ENCODE data around the gene JMJD7.

The JMJD7 gene

DNA sequence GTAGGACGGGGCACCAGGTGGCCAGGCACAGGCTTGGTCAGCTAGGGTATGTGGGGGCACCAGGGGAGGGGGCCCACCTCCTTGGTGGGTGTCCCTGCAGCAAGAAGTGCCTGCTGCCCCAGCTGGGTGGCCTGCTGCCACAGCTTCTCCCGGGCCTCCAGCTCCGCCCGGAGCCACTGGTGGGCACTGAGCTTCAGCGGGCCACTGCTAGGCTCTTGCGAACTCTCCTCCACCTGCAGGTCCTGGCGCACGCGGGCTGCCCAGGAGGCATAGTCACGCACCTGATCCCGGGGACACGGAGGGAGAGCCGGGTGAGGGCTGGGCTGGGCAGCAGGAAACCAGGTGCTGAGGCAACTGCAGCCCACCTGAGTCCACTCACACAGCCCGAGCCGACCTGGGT, 40.4 kb downstream of the JMJD7 start:
- DNase-seq = no peak

DNA sequence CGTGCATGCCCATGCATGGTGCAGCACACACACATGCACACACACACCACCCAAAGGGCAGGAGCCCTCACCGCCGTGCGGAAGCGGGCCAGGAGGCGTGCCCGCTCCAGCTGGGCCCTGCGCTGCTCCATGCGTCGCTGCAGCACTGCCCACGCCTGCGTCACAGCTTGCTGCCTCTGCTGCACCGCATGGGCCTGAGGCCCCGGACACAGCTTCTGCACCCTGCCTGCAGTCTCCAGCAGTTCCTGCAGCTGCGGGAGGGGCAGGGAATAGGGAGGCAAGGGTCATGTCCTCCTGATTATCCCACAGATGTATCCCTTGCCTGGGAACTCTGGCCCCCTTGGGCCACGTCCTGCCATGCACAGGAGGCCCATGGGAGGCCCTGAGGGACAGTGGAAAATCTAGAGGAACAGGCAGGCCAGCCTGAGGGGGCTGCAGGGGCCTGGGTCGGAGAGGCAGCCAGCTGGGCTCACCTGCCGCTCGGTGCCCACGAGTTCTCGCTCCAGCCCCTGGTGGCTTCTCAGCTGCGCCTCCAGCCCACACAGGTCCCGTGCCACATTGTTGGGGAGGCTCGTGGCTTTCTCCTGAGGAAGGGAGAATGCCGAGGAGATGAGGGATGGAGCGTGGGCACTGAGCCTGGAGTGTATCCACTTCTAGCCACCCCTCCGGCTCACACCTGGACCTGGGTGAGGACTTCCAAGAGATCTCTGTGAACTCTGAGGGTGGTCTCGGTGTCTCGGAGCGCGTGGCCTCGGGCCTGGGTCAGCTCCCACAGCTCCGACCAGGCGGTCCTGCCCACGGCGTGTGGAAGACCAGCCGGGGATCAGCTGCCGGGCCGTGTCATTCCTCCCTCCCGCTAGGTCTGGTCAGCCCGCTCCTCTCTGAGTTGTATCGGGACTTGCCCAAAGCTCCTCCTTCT, 42.1 kb downstream of the JMJD7 start:
- DNase-seq = no peak

DNA sequence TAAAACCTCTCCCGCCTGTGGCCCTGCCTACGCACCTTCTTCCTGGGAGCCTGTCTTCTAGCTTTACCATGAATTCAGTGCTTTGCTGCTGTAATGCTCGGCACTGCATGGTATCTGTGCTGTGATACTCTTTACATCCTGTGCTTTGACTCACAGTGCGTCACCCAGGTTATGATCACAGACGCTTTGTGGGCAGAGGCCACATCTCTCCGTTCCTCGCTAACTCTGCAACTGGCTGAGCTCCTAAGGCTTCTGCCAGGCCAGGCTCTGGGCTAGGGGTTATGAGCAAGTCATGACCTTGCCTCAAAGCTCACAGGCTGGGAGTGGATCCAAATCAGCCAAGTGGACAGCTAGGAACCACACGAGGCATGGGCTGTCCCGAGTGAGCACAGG, 42.8 kb downstream of the JMJD7 start:
- no peak for DNase-seq

DNA sequence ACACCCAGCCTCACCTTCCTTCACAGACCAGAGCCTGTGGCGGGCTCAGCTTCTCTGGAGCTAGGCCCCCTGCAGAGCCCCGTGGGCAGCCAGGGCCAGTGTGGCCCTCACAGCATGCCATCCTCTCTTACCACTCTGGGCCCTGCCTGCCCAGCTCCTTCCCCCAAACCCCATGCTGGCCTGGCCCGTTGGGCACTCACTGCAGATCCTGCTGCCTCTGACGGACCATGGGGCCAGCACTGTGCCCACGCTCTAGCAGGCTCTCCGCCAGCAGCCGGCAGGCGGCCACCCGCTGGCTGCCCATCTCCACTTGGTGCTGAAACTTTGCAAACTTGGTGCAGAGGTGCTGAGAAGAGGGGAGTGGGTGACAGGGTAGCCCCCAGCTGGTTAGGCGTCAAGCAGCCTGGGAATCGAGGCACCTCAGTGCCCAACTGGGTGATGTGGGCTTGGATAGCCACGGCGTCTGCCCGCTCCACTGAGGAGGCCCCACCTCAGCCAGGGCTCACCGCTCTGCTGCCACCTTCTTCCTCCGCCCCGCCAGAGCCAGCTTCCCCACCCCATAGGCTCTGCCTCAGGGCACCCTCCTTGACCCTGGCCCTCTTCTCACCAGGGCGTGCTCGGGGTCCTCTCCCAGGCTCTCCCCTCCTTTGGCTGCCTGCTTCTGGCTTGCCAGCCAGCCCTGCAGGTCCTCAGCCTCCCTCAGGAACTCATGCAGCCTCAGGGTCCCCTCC, 43.4 kb downstream of the JMJD7 start:
- DNase-seq = no peak

DNA sequence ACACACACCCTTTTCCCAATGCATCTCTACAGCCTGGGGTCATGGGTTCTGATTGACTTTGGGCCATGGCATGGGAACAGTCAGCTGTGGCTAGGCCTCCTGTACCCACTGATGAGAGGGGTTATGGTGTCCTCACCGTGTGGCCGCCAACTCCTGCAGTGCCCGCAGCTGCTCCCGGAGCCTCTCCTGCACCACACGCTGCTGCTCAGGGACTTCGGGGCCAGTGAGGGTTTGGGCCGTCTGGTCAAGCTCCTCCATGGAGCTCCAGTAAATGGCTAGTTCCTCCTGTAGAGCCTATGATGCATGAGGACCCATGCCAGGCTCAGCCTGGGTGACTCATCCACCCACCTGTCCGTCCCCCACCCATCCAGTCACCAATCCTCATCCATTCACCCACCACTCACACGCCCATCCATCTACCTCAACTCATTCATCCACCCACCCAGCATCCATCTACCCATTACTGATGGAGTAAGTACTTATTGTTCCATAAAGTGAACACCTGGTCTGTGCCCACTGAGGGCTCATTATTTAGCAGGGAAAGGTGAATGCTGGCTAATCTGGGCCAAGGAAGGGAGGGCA, 44.4 kb downstream of the JMJD7 start:
- DNase-seq = no peak

DNA sequence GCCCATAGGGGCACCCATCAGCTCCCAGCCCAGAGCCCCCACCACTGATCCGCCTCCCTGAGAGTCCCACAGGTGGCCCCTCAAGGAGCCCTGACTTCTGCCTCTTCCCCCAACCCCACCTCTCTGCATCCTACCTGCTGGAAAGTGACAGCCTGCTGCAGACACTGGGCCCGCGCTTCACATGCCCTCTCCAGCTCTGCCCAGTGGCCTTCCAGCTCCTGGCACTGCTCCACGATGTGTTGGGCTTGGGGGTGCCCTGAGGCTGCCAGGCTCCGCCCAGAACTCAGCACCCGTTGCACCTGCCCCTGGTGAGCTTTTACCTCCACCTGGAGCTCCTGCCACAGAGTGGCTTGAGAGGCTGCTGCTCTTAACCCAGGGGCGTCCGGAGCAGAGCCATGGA, 45.8 kb downstream of the JMJD7 start:
- DNase-seq = no peak

DNA sequence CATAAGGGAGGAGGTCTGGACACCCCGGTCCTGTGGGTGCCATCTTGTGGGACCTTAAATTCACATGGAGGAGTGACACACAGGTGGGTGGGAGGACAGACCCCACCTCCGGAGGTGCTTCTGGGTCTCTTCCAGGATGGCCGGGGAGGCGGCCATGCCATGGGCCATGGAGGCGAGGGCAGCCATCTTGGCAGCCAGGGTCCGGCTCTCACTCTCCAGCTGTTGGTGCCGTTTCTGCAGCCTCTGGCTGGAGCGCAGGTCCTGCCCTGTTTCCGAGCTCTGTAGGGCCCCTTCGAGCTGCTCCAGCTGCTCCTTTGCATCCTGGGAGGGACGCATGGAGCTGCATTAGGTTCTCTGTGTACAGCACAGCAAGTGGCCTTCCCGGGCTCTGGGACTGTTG, 46.8 kb downstream of the JMJD7 start:
- no peak for DNase-seq

DNA sequence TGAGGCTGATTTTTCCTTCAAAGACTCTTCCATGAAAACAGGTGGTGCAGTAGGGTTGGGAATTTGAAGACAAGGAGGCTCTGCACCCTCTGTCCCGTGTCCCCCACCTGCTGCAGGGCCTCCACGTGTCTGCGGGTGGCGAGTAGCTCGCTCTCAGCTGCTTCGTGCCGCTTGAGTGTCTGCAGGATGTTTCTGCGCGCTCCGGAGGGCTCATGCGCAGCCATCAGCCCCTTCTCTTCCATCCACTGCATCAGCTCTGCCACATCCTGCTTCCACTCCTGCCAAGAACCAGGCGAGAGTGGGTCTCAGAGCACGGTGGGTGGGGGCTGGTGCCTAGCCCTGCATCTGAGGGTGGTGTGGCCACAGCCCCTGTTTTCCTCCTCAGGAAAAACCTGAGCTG, 48.1 kb downstream of the JMJD7 start:
- DNase-seq = no peak

DNA sequence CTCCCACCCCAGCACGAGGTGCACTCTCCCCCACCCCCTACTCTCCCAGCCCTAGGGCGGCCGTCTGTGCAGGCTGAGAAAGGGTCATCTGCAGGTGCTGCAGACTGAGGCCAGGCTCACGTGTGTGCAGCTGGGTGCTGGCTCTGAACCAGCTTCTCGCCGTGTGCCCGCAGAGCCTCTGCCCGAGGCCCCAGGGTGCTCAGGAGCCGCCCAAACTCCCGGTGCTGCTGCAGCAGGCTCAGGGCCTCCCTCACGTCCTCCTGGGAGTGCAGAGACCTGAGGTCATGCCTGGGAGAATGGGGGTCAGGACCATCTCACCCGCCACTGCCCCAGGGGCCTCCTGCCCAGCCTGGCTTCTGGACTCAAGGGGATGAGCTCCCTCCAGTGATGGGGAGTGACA, 48.8 kb downstream of the JMJD7 start:
- no peak for DNase-seq

DNA sequence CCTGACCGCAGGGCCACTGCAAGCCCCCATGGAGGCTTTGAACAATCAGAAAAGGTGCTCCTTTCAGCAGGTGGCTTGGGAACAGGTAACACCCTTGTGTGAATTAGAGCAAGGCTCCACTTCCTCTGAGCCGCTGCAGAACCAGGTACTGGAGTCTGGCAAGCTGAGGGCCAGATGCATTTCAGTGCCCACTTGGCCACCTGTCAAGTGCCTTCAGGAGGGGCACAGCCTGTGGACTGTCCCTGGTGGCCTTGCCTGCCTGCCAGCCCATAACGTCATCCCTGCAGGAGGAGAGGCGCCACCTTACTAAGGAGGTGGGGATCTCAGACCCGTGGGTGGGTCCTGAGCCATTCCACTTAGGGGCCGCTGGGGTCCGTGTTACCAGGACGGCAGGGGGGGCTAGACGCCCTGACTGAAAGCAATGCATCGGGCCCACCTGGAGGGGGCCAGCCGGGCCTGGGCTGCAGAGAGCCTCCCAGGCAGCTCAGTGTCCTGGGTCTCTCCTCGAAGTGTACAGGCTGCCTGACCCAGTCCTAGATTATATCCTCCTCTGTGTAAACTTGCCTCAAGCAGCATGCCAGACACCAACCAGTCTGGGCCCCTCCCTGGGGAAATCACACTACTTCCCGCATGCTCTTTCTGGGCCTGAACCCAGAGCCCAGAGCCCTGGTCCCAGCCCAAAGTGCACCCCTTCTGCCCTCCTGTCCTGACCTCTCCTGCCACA, 49.9 kb downstream of the JMJD7 start:
- DNase-seq = no peak

DNA sequence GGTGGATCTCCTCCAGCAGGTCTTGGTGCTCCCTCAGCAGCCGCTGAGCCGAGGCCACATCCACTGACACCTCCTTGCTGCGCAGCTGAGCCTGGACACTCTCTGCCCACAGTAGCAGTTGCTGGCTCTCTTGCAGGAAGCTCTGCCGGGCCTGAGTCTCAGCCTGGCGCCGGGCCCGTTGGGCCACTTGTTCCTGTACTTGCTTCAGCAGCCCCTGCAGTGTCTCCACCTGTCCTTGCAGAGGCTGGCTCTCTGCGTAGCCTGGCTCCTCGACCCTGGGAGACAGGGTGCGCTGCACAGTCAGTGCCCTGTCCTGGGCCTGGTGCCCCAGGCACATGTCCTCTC, 50.4 kb downstream of the JMJD7 start:
- no peak for DNase-seq

DNA sequence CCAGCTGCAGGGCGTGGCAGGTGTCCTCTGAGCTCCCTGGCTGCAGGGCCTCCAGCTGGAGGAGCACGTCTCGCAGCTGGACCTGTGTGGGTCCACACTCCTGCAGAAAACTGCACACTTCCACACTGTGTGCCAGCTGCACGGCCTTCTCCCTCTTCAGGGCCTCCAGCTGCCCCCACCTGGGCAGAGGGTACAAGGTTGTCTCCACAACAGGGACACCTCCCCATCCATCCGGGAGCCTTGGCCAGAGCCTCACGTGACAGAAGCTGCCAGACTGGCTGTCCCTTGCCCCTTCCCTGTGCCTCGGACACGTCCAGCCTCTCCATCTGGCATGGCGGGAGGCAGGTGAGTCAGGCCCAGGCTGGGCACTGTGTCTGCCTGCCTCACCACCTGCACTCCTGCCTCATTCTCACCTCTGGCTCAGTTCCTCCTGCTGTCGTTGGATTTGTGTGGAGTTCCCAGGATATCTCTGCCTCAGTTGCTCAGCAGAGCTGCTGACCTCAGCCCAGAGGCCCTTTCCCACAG, 51.5 kb downstream of the JMJD7 start:
- DNase-seq = no peak

DNA sequence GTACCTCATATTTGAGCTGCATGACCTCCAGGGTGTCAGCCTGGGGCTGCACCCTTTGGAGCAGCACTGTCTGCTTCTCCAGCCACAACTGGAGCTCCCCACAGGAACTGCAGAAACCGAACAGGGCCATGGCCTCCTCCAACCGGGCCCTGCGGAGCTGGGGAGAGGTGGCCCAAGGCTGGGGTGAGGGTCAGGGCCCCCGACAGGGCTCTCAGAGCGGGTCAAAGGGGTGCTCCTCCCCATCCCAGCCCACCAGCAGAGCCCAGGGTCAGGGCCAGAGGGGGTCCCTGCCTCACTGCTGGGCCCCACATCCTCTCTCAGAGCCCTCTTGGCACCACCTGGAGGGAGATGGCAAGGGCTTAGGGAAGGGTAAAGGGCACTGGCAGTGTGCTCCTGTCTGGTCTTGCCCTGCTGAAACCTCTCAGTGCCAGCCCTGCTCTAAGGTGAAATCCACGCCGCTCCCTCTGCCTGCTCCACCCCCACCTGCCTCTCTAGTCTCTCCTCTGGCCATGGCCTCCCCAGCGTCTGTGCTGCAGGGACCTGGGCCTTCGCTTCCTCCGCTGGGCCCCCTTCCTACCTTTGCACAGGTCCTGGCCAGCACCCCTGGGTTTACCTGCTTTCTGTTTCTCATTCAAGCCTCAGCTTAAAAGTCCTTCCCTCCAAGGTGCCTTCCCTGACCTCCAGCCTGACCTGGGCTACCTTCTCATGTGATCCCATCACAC, 52.4 kb downstream of the JMJD7 start:
- no peak for DNase-seq

DNA sequence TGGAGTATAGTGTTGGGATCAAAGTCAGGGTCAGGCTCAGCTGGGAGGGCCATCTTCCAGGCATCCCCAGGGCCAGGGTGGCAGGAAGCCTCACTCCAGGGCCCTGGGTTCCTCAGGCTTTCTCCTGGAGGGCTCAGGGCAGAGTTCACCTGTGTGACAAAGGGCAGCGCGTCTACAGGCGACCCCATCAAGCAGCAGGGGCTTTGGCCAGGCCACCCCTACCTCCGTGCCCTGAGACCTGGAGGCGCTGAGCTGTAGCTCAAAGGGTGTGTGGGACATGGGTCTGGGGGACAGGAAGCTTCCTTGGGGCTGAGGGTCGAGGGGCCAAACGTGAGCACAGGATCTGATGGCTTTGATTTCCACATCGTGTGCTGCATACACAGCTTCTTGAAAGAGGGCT, 53.2 kb downstream of the JMJD7 start:
- DNase-seq = no peak

DNA sequence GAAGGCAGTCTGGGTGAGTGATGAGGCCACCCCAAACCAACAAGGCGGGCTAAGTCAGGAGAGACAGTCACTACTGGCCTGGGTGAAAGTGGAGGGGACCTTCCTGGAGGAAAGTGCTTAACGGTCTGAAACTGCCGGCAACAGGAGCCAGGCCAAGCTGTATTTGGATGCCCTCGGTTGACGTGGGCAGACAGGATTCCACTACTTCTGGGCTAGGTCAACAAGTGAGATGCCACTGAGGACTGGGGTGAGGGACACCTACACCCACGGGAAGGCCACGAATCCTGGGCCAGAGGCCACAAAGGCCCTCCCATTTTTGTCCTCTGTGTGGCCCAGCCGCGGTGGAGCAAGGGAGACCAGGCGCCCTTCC, 53.6 kb downstream of the JMJD7 start:
- no peak for DNase-seq

DNA sequence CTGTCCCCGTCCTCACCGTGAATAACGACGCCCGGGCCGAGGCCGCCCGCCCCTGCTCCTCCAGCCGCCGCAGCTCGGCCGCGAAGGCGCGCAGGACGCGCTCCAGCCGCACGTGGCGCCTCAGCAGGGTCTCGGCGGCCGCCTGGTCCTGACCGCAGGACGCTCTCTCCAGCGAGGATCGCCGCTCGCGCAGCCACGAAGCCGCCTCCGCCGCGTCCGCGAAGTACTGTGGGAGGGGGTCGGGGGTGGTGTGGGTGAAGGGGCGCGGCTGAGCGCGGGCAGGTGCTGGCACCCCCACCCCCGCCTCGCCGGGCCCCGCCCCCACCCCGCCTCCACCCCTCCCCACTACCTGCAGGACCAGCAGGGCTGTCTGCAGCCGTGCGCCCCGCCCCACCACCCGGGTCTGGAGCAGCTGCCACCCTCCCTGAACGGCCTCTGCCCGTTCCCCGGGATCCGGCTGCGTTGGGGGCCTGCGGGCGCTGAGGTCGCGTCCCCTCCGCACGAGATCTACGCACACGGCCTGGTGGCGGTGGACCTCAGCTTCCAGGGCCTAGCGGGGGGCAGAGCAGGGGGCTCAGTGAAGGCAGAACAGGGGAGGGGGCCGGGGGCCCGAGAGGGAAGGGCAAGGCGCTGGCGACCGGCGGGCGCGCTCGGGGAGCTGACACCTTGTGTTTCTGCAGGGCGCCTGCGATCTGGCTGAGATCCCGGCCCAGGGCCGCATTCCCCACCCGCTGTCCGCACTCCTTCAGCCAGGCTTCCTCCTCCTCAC, 54.2 kb downstream of the JMJD7 start:
- DNase-seq = no peak

DNA sequence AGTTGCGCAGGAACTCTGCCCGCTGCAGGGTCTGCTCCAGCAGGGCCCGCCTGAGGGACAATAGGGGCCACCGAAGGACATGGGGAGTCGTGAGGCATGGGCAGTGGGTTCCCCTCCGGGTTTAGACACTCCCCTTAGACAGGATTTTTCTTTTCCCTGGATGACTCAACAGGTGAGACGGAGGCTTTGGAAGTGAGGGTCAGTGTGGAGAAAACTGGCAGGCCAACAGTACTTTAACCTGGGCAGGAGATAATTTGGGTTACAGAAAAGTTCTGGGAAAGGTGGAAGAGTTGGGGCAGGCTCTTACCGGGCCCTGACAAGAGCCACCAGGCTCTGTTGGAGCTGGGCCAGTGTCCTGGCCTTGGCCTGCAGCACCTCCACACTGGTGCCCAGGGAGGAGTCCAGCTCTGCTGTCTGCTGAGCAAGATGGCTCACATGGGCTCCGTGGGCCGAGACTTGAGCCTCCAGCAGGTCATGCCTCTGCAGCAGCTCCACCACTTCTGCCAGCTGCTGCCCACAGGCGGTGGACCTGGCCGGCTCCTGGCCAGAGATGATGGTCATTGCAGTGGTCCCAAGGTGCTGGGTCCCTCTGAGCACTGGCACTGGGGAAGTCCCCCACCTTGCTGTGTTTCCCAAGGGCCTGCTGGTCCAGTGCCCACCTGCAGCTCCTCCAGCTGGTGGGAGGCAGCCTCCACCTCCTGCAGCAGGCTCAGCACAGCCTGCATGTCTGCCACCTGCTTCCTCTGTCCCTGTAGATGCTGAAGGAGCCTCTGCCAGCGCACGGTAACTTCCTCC, 55.0 kb downstream of the JMJD7 start:
- DNase-seq = no peak

DNA sequence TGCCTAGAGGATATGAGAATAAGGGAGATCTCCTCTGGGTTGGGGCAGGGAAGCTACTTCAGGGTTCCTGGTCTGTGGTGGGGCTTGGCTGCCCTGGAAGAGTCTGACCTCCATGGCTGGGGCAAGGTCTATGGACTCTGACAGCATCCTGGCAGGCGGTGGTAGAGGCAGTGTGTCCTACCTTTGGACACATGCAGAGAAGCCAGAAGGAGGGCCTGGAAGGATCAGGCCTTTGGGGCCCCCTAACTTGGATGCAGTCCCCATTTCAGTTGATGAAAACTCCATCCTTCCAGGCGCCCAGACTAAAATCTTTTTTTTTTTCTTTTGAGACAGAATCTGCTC, 55.6 kb downstream of the JMJD7 start:
- no peak for DNase-seq

DNA sequence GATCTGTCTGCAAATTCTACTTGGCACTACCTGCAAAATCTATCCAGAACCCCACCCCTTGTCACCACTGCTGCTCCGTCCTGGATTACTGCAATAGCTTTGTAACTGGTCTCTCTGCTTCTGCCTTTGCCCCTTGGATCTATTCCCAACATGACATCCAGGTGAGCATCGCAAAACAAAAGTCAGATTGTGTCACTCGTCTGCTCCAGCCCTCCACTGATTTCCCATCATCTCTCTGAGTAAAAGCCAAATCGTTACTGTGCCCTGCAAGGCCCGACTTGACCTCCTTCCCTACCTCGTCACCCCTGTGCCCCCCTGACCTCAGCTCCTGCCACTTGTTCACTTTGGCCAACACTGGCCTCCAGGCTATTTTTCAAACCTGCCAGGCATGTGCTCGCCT, 56.6 kb downstream of the JMJD7 start:
- DNase-seq = no peak

DNA sequence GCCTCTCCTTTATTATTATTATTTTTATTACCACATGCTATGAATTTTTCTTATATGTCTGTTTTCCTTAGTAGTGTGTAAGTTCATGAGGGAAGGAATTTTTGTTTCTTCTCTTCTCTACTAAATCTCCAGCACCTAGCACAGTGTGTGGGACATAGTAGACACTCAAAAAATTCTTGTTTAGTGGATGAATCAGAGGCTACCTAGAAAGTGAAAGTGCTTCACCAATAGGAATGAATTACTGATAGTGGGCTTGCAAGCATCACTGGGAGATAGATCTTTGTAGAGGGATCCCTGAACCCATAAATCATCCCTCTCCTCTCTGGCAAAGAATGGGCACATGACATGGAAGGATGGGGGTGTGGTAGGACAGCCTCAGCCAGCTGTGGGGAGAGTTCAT, 57.4 kb downstream of the JMJD7 start:
- no peak for DNase-seq

DNA sequence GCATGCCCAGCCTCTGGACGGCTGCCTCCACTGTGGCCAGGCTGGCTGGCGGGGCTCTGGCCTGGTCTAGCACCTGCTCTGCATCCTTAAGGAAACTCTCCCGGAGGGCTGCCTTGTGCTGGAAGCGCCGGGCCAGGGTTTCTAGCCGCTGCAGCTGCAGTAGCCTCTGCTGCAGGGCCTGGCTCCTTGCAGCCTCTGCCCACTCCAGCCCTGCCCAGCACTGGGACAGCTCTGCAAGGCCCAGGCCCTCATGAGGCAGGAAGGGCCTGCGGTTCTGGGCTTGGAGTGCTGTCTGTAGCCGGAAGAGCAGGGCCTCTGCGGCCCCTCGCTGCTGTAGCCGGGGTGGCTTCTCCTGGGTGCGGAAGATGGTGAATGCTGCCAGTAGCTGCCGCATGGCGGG, 57.9 kb downstream of the JMJD7 start:
- DNase-seq = no peak
